ENCODE measurements around the gene CD8A.
"Not testable (repeated sequence)": the region's sequence is repeated elsewhere in the genome, so short reads cannot be mapped to it uniquely, and the experiment has no call there.

GRCh38 chr2:86836915-86837695, 46.4 kb upstream of the CD8A start:
- TF ChIP-seq CTCF (IDR thresholded peaks at IDR 0.05; ENCODE audit: insufficient read depth, low read length); GABPA (IDR thresholded peaks at IDR 0.05; ENCODE audit: low read depth); POLR2AphosphoS5 (IDR thresholded peaks at IDR 0.05; ENCODE audit: low read depth); SPI1 (IDR thresholded peaks at IDR 0.05; ENCODE audit: borderline replicate concordance, low read depth); REST (IDR thresholded peaks at IDR 0.05; ENCODE audit: insufficient replicate concordance, low read depth): not testable (repeated sequence)

All from HL-60 (cell line).